ENCODE measurements around the gene C6orf141.

Gene C6orf141

GRCh38 chr6:49515485-49516146, 34.9 kb upstream of the C6orf141 start:
- Histone ChIP-seq H3K4me3 (ENCODE audit: control insufficient read depth in 1 of 7, extremely low read depth in 1 of 7, insufficient read depth in 4 of 7, low read depth in 2 of 7, low read length in 6 of 7) (no peak overlapping the region), H3K9me3 (ENCODE audit: control extremely low read depth in 1 of 5, control insufficient read depth in 4 of 5, insufficient read depth in 2 of 5, low read depth in 1 of 5, low read length in 4 of 5) (no peaks in the 10 kb centered on the region), H3K36me3 (ENCODE audit: control insufficient read depth in 4 of 4, insufficient read depth in 4 of 4, low read length in 3 of 4) (no peaks in the 10 kb centered on the region), H3K4me1 (ENCODE audit: control extremely low read depth in 1 of 4, control insufficient read depth in 4 of 4, insufficient read depth in 4 of 4, low read length in 3 of 4) (no peaks in the 10 kb centered on the region), H3K27me3 (replicated peaks in 2 of 5; ENCODE audit: control insufficient read depth in 4 of 5, insufficient read depth in 5 of 5, low read length in 4 of 5) (peaks cover 0 to 4% (median 0%) of the 10 kb centered on the region in 5 experiments), H3K27ac (ENCODE audit: insufficient read depth in 1 of 2, low read depth in 1 of 2, low read length in 2 of 2, poor library complexity in 1 of 2, severe bottlenecking in 2 of 2) (no peak overlapping the region)
- ChIA-PET POLR2A (interaction anchor here (0.7 kb wide), 1 partner anchor 1146 kb away, joined by 3 read pairs; no protein-coding TSS in a partner anchor), CTCF (no interaction called here)
- no peak for DNase-seq
- WGBS (ENCODE audit: insufficient coverage): 72% methylated on average over 5 of the region's 10 CpGs

GRCh38 chr6:49516147-49516505, 34.3 kb upstream of the C6orf141 start:
- ChIA-PET CTCF (no interaction called here), POLR2A (no interaction called here)
- Histone ChIP-seq H3K27me3 (replicated peaks in 2 of 5; ENCODE audit: control insufficient read depth in 4 of 5, insufficient read depth in 5 of 5, low read length in 4 of 5) (peaks cover 0 to 2% (median 0%) of the 10 kb centered on the region in 5 experiments), H3K27ac (ENCODE audit: insufficient read depth in 1 of 2, low read depth in 1 of 2, low read length in 2 of 2, poor library complexity in 1 of 2, severe bottlenecking in 2 of 2) (no peak overlapping the region), H3K4me1 (ENCODE audit: control extremely low read depth in 1 of 4, control insufficient read depth in 4 of 4, insufficient read depth in 4 of 4, low read length in 3 of 4) (no peaks in the 10 kb centered on the region), H3K9me3 (ENCODE audit: control extremely low read depth in 1 of 5, control insufficient read depth in 4 of 5, insufficient read depth in 2 of 5, low read depth in 1 of 5, low read length in 4 of 5) (no peaks in the 10 kb centered on the region), H3K4me3 (ENCODE audit: control insufficient read depth in 1 of 7, extremely low read depth in 1 of 7, insufficient read depth in 4 of 7, low read depth in 2 of 7, low read length in 6 of 7) (no peak overlapping the region), H3K36me3 (ENCODE audit: control insufficient read depth in 4 of 4, insufficient read depth in 4 of 4, low read length in 3 of 4) (no peaks in the 10 kb centered on the region)
- WGBS (ENCODE audit: insufficient coverage): 93% methylated on average over 3 of the region's 4 CpGs
- no peak for DNase-seq

GRCh38 chr6:49517919-49518318, 32.5 kb upstream of the C6orf141 start:
- no peak overlapping the region for H3K4me3 ChIP-seq (ENCODE audit: control insufficient read depth in 1 of 7, extremely low read depth in 1 of 7, insufficient read depth in 4 of 7, low read depth in 2 of 7, low read length in 6 of 7)
- H3K27ac ChIP-seq (ENCODE audit: insufficient read depth in 1 of 2, low read depth in 1 of 2, low read length in 2 of 2, poor library complexity in 1 of 2, severe bottlenecking in 2 of 2): no peak overlapping the region
- H3K27me3 ChIP-seq (replicated peaks in 2 of 5; ENCODE audit: control insufficient read depth in 4 of 5, insufficient read depth in 5 of 5, low read length in 4 of 5): no peaks in the 10 kb centered on the region
- WGBS (ENCODE audit: insufficient coverage): 95% methylated on average over 2 of the region's 2 CpGs
- H3K36me3 ChIP-seq (ENCODE audit: control insufficient read depth in 4 of 4, insufficient read depth in 4 of 4, low read length in 3 of 4): no peaks in the 10 kb centered on the region
- DNase-seq: no peak
- ChIA-PET POLR2A (no interaction called here), CTCF (interaction anchor here (1.5 kb wide), 1 partner anchor 10 kb away, joined by 4 read pairs; no protein-coding TSS in a partner anchor)
- H3K4me1 ChIP-seq (ENCODE audit: control extremely low read depth in 1 of 4, control insufficient read depth in 4 of 4, insufficient read depth in 4 of 4, low read length in 3 of 4): no peaks in the 10 kb centered on the region
- no peaks in the 10 kb centered on the region for H3K9me3 ChIP-seq (ENCODE audit: control extremely low read depth in 1 of 5, control insufficient read depth in 4 of 5, insufficient read depth in 2 of 5, low read depth in 1 of 5, low read length in 4 of 5)

- Histone ChIP-seq H3K27me3 (replicated peaks in 2 of 5; ENCODE audit: control insufficient read depth in 4 of 5, insufficient read depth in 5 of 5, low read length in 4 of 5) (no peaks in the 10 kb centered on the region), H3K27ac (ENCODE audit: insufficient read depth in 1 of 2, low read depth in 1 of 2, low read length in 2 of 2, poor library complexity in 1 of 2, severe bottlenecking in 2 of 2) (no peak overlapping the region), H3K4me3 (ENCODE audit: control insufficient read depth in 1 of 7, extremely low read depth in 1 of 7, insufficient read depth in 4 of 7, low read depth in 2 of 7, low read length in 6 of 7) (no peak overlapping the region), H3K36me3 (ENCODE audit: control insufficient read depth in 4 of 4, insufficient read depth in 4 of 4, low read length in 3 of 4) (no peaks in the 10 kb centered on the region), H3K4me1 (ENCODE audit: control extremely low read depth in 1 of 4, control insufficient read depth in 4 of 4, insufficient read depth in 4 of 4, low read length in 3 of 4) (no peaks in the 10 kb centered on the region), H3K9me3 (ENCODE audit: control extremely low read depth in 1 of 5, control insufficient read depth in 4 of 5, insufficient read depth in 2 of 5, low read depth in 1 of 5, low read length in 4 of 5) (no peaks in the 10 kb centered on the region)
- no peak for DNase-seq
- WGBS (ENCODE audit: insufficient coverage): 100% methylated on average over 1 of the region's 1 CpG
- CTCF ChIA-PET: no interaction called here
- POLR2A ChIA-PET: no interaction called here
These were observed 30.8 kb upstream of the C6orf141 start for GRCh38 chr6:49519660-49520059.

- Histone ChIP-seq H3K27ac (ENCODE audit: insufficient read depth in 1 of 2, low read depth in 1 of 2, low read length in 2 of 2, poor library complexity in 1 of 2, severe bottlenecking in 2 of 2) (no peak overlapping the region), H3K27me3 (replicated peaks in 2 of 5; ENCODE audit: control insufficient read depth in 4 of 5, insufficient read depth in 5 of 5, low read length in 4 of 5) (no peaks in the 10 kb centered on the region), H3K4me3 (ENCODE audit: control insufficient read depth in 1 of 7, extremely low read depth in 1 of 7, insufficient read depth in 4 of 7, low read depth in 2 of 7, low read length in 6 of 7) (no peak overlapping the region), H3K4me1 (ENCODE audit: control extremely low read depth in 1 of 4, control insufficient read depth in 4 of 4, insufficient read depth in 4 of 4, low read length in 3 of 4) (no peaks in the 10 kb centered on the region), H3K36me3 (ENCODE audit: control insufficient read depth in 4 of 4, insufficient read depth in 4 of 4, low read length in 3 of 4) (no peaks in the 10 kb centered on the region), H3K9me3 (ENCODE audit: control extremely low read depth in 1 of 5, control insufficient read depth in 4 of 5, insufficient read depth in 2 of 5, low read depth in 1 of 5, low read length in 4 of 5) (no peaks in the 10 kb centered on the region)
- ChIA-PET CTCF (interaction anchor here (2.1 kb wide), 1 partner anchor 9 kb away, joined by 5 read pairs; no protein-coding TSS in a partner anchor), POLR2A (no interaction called here)
- 98% methylated on average over 5 of the region's 7 CpGs for WGBS (ENCODE audit: insufficient coverage)
- DNase-seq: no peak
These were observed 27.5 kb upstream of the C6orf141 start for GRCh38 chr6:49522710-49523593.

GRCh38 chr6:49523901-49524300, 26.6 kb upstream of the C6orf141 start:
- DNase-seq: no peak
- H3K9me3 ChIP-seq (ENCODE audit: control extremely low read depth in 1 of 5, control insufficient read depth in 4 of 5, insufficient read depth in 2 of 5, low read depth in 1 of 5, low read length in 4 of 5): no peaks in the 10 kb centered on the region
- POLR2A ChIA-PET: interaction anchor here (0.7 kb wide), 1 partner anchor 66 kb away, joined by 3 read pairs; no protein-coding TSS in a partner anchor
- no peaks in the 10 kb centered on the region for H3K4me1 ChIP-seq (ENCODE audit: control extremely low read depth in 1 of 4, control insufficient read depth in 4 of 4, insufficient read depth in 4 of 4, low read length in 3 of 4)
- CTCF ChIA-PET: interaction anchor here (2.1 kb wide), 1 partner anchor 8 kb away, joined by 5 read pairs; no protein-coding TSS in a partner anchor
- H3K36me3 ChIP-seq (ENCODE audit: control insufficient read depth in 4 of 4, insufficient read depth in 4 of 4, low read length in 3 of 4): no peaks in the 10 kb centered on the region
- H3K27ac ChIP-seq (ENCODE audit: insufficient read depth in 1 of 2, low read depth in 1 of 2, low read length in 2 of 2, poor library complexity in 1 of 2, severe bottlenecking in 2 of 2): no peak overlapping the region
- H3K4me3 ChIP-seq (ENCODE audit: control insufficient read depth in 1 of 7, extremely low read depth in 1 of 7, insufficient read depth in 4 of 7, low read depth in 2 of 7, low read length in 6 of 7): no peak overlapping the region
- no peaks in the 10 kb centered on the region for H3K27me3 ChIP-seq (replicated peaks in 2 of 5; ENCODE audit: control insufficient read depth in 4 of 5, insufficient read depth in 5 of 5, low read length in 4 of 5)
- 100% methylated on average over 1 of the region's 1 CpG for WGBS (ENCODE audit: insufficient coverage)

- CTCF ChIA-PET: interaction anchor here (2.1 kb wide), 1 partner anchor 8 kb away, joined by 5 read pairs; no protein-coding TSS in a partner anchor
- H3K27me3 ChIP-seq (replicated peaks in 2 of 5; ENCODE audit: control insufficient read depth in 4 of 5, insufficient read depth in 5 of 5, low read length in 4 of 5): no peaks in the 10 kb centered on the region
- WGBS (ENCODE audit: insufficient coverage): 100% methylated on average over 6 of the region's 7 CpGs
- no peaks in the 10 kb centered on the region for H3K9me3 ChIP-seq (ENCODE audit: control extremely low read depth in 1 of 5, control insufficient read depth in 4 of 5, insufficient read depth in 2 of 5, low read depth in 1 of 5, low read length in 4 of 5)
- no peaks in the 10 kb centered on the region for H3K36me3 ChIP-seq (ENCODE audit: control insufficient read depth in 4 of 4, insufficient read depth in 4 of 4, low read length in 3 of 4)
- no peak overlapping the region for H3K27ac ChIP-seq (ENCODE audit: insufficient read depth in 1 of 2, low read depth in 1 of 2, low read length in 2 of 2, poor library complexity in 1 of 2, severe bottlenecking in 2 of 2)
- no peak for DNase-seq
- POLR2A ChIA-PET: interaction anchor here (0.7 kb wide), 1 partner anchor 67 kb away, joined by 3 read pairs; no protein-coding TSS in a partner anchor
- H3K4me3 ChIP-seq (ENCODE audit: control insufficient read depth in 1 of 7, extremely low read depth in 1 of 7, insufficient read depth in 4 of 7, low read depth in 2 of 7, low read length in 6 of 7): no peak overlapping the region
- no peaks in the 10 kb centered on the region for H3K4me1 ChIP-seq (ENCODE audit: control extremely low read depth in 1 of 4, control insufficient read depth in 4 of 4, insufficient read depth in 4 of 4, low read length in 3 of 4)
These were observed 25.9 kb upstream of the C6orf141 start for GRCh38 chr6:49524541-49524940.

Data from common myeloid progenitor, CD34-positive (primary cell).